NB4 (cell line): Measurements from ENCODE around the gene FOXP2.

Experiments
- POLR2A ChIP-seq: IDR thresholded peaks from 2 replicates; pipeline ENCODE4 v1.6.1; 2011; ENCODE audit warnings: mild to moderate bottlenecking; ENCODE audit not compliant: insufficient read length; ENCODE audit errors: extremely low read depth
- TF ChIP-seq, protein P1 (sequence below): IDR thresholded peaks from one replicate; pipeline ENCODE4 v1.5.1; 2012; ENCODE audit warnings: low read depth, low read length
- TF ChIP-seq, protein P2 (sequence below): IDR thresholded peaks from 2 replicates; pipeline ENCODE4 v1.6.1; 2011; ENCODE audit warnings: low read depth, low read length

DNA sequence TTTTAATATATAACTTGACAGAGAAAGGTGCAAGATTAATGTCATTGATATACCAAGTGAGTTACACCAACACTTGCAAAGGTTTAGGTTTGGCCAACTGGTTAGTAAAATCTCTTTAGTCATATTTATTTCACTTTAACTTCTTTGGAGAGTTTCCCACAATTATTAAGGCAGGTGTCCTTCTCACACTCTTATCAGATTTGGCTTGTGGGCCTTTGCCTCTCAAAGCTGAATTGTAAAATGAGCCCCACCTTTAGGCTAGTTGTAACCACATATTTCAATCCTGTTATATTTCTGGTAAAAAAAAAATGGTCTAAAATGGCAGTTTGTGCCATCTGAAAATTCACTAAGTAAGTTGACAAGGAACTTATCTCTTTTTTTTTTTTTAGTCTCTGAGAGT lies 26.6 kb upstream of the FOXP2 start:
- TF ChIP-seq, protein P1, sequence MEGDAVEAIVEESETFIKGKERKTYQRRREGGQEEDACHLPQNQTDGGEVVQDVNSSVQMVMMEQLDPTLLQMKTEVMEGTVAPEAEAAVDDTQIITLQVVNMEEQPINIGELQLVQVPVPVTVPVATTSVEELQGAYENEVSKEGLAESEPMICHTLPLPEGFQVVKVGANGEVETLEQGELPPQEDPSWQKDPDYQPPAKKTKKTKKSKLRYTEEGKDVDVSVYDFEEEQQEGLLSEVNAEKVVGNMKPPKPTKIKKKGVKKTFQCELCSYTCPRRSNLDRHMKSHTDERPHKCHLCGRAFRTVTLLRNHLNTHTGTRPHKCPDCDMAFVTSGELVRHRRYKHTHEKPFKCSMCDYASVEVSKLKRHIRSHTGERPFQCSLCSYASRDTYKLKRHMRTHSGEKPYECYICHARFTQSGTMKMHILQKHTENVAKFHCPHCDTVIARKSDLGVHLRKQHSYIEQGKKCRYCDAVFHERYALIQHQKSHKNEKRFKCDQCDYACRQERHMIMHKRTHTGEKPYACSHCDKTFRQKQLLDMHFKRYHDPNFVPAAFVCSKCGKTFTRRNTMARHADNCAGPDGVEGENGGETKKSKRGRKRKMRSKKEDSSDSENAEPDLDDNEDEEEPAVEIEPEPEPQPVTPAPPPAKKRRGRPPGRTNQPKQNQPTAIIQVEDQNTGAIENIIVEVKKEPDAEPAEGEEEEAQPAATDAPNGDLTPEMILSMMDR: no peak
- TF ChIP-seq POLR2A: no peak
- TF ChIP-seq, protein P2, sequence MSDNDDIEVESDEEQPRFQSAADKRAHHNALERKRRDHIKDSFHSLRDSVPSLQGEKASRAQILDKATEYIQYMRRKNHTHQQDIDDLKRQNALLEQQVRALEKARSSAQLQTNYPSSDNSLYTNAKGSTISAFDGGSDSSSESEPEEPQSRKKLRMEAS: no peak
